ENCODE results near the gene MRPS17.
"Not testable (repeated sequence)": the region's sequence is repeated elsewhere in the genome, so short reads cannot be mapped to it uniquely, and the experiment has no call there.

The MRPS17 gene

DNA sequence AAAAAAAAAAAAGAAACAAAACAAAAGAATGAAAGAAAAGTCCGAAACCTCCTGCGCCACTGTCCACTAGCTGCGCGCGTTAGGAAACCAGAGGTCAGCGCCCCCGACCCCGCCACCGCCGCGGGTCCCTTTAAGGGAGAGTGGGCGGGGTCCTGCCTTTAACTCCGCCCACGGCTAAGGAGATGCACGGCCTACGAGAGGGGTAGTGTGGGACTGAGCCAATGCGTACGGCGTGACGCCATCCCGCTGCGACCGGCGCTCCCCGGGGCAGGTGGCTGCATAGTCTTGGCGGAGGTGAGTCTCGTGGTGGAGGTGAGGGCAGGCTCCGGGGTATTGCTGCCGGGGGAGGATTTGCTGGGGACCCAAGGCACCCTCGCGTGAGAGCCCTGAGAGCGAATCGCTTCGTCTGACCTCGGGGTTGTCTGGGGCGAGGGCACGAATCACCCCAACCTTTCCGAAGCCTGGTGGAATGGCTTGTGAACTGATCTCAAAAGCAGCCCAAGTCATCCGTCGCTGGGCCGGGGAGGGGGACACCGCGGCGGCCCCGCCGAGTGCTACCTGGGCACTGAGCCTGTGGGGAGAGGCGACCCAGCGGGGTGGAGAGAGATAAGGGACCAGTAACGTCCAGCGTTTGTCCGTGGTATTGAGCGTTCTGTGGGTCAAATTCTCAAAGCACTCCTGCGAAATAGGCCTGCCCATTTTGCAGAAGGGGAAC lies at the start of gene MRPS17:
TSS of gene MRPS17 (plus strand) at position 241 of the 715 bp plus-strand sequence. CDS start 1,319 bp downstream, outside the sequence.
- H3K9me3 ChIP-seq (ENCODE audit: control insufficient read depth, low read depth, low read length) = no peaks in the 10 kb centered on the region

DNA sequence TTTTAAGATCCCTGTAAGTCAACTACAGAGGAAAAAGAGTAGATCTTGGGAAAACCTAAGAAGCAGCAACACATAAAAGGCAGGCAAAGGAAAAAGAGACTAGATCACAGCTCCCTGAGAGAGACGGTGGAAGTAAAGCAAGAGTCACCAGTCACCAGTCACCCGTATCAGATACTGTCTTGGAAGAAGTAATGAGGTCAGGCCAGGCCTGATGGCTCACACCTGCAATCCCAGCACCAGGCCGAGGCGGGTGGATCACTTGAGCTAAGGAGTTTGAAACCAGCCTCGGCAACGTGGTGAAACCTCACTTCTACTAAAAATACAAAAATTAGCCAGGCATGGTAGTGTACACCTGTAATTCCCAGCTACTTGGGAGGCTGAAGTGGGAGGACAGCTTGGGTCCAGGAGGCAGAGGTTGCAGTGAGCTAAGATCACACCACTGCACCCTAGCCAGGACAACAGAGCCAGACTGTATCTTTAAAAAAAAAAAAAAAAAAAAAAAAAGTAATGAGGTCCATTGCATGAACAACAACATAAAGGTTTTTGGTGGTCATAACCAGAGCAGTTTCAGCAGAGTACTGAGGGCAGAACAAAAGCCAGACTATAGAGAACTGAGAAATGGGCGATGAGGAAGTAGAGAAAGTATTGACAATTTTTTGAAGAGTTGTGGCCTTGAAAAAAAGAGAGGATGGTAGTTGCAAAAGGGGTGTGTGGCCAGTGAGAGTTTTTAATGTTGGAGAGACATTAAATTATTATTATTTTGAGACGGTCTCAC lies 47.5 kb upstream of the MRPS17 start:
- no peak overlapping the region for H3K27ac ChIP-seq (ENCODE audit: low read length)
- peaks cover 8% of the 10 kb centered on the region for H3K4me1 ChIP-seq (ENCODE audit: control insufficient read depth, low read depth, low read length)
- no peak overlapping the region for H3K9ac ChIP-seq (ENCODE audit: low read length)
- peaks cover 2% of the 10 kb centered on the region for H3K9me3 ChIP-seq (ENCODE audit: control insufficient read depth, low read depth, low read length)
- H3K27me3 ChIP-seq (ENCODE audit: control insufficient read depth, insufficient read depth, low read length) = no peaks in the 10 kb centered on the region
- no peak overlapping the region for H3K4me3 ChIP-seq (ENCODE audit: low read length)
- H3K36me3 ChIP-seq (ENCODE audit: control insufficient read depth, low read depth, low read length) = no peaks in the 10 kb centered on the region

More for the DNA sequence above, at the start of gene MRPS17:
- Histone ChIP-seq H3K36me3 (ENCODE audit: control insufficient read depth, low read depth, low read length) (peaks cover 16% of the 10 kb centered on the region), H3K9ac (ENCODE audit: low read length) (peak within 1 kb of the TSS; percentile 94), H3K4me3 (ENCODE audit: low read length) (peak within 1 kb of the TSS; percentile 95), H3K4me1 (ENCODE audit: control insufficient read depth, low read depth, low read length) (no peaks in the 10 kb centered on the region), H3K27me3 (ENCODE audit: control insufficient read depth, insufficient read depth, low read length) (no peaks in the 10 kb centered on the region), H3K27ac (ENCODE audit: low read length) (peak within 1 kb of the TSS; percentile 66)

DNA sequence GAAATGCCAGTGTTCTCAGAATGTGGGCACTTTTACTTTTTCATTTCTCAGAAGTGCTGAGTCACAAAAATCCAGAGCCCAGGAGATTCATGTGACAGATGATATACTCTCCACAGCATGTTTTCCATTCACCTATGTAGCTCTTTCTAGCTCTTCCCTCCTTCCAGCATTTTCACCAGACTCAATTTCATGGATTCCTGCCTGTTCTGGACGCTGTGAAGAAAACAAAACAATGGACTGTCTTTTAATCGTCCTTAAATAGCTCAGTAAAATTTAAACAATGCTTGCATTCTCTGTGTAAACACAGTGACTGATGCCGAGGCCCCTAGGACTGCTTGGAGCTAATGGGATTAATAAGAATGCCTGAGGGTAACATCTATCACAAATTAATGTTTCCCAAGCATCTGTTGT lies 38.9 kb upstream of the MRPS17 start:
- H3K36me3 ChIP-seq (ENCODE audit: control insufficient read depth, low read depth, low read length) = no peaks in the 10 kb centered on the region

DNA sequence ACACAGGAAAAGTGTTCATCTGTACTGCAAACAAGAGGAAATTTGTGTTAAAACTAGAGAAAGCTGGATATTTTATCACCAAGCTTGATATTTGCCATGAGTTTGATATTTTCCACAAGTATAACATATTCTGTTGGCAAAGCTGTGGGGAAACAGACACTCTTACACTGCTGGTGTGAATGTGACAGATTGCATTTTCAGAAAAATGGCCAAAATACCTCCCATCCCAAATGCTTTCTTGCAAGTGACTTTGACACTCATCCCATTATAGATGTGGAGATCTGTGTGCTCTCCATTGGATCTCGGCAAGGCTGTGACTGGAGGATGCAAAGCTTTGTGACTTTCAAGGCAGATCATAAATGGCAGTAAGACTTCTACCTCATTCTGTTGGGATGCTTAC lies 33.9 kb upstream of the MRPS17 start:
- H3K9me3 ChIP-seq (ENCODE audit: control insufficient read depth, low read depth, low read length) = no peaks in the 10 kb centered on the region
- no peak overlapping the region for H3K4me3 ChIP-seq (ENCODE audit: low read length)
- no peaks in the 10 kb centered on the region for H3K27me3 ChIP-seq (ENCODE audit: control insufficient read depth, insufficient read depth, low read length)
- H3K4me1 ChIP-seq (ENCODE audit: control insufficient read depth, low read depth, low read length) = no peaks in the 10 kb centered on the region
- H3K36me3 ChIP-seq (ENCODE audit: control insufficient read depth, low read depth, low read length) = no peaks in the 10 kb centered on the region
- no peak overlapping the region for H3K9ac ChIP-seq (ENCODE audit: low read length)
- H3K27ac ChIP-seq (ENCODE audit: low read length) = no peak overlapping the region

More for the DNA sequence above, 38.9 kb upstream of the MRPS17 start:
- H3K9me3 ChIP-seq (ENCODE audit: control insufficient read depth, low read depth, low read length) = no peaks in the 10 kb centered on the region
- H3K27me3 ChIP-seq (ENCODE audit: control insufficient read depth, insufficient read depth, low read length) = no peaks in the 10 kb centered on the region
- H3K4me1 ChIP-seq (ENCODE audit: control insufficient read depth, low read depth, low read length) = no peaks in the 10 kb centered on the region
- no peak overlapping the region for H3K4me3 ChIP-seq (ENCODE audit: low read length)
- H3K9ac ChIP-seq (ENCODE audit: low read length) = no peak overlapping the region
- no peak overlapping the region for H3K27ac ChIP-seq (ENCODE audit: low read length)

DNA sequence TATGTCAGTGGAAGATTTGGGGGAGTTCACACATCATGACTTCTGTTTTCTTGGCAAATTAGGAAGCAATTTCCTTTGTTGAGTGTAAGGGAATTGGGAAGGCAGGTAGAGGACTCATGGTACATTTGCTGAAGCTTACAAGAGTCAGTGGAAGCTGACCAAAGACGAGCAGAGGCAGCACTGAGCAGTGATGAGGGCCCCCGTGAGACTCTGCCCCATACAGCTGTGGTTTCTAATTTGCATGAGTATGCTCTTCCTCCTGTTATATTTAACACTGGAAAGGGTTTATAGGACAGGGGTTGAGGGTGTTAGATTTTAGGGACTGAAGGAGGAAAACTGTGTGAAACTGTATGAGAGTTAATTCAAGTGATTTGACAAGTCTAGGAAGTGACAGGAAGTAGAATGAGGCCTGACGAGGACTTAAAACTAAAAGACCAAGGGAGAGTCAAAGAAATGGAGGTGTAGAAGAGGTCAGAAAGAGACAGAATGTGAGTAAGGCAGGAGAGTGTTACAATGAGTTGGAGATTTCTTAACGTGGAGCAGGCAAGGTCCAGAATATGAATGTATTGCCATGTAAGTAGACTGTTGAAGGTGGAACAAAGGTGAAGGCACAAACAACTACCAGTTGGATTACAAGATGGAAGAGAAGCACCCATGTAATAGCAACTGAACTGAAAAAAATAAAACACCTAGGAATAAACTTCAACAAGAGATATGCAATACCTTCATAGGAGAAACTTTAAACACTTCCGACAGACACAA lies 23.5 kb upstream of the MRPS17 start:
- Histone ChIP-seq H3K4me1 (ENCODE audit: control insufficient read depth, low read depth, low read length) (no peaks in the 10 kb centered on the region), H3K9ac (ENCODE audit: low read length) (no peak overlapping the region), H3K9me3 (ENCODE audit: control insufficient read depth, low read depth, low read length) (no peaks in the 10 kb centered on the region), H3K36me3 (ENCODE audit: control insufficient read depth, low read depth, low read length) (peaks cover 3% of the 10 kb centered on the region), H3K27me3 (ENCODE audit: control insufficient read depth, insufficient read depth, low read length) (no peaks in the 10 kb centered on the region), H3K27ac (ENCODE audit: low read length) (no peak overlapping the region), H3K4me3 (ENCODE audit: low read length) (no peak overlapping the region)

DNA sequence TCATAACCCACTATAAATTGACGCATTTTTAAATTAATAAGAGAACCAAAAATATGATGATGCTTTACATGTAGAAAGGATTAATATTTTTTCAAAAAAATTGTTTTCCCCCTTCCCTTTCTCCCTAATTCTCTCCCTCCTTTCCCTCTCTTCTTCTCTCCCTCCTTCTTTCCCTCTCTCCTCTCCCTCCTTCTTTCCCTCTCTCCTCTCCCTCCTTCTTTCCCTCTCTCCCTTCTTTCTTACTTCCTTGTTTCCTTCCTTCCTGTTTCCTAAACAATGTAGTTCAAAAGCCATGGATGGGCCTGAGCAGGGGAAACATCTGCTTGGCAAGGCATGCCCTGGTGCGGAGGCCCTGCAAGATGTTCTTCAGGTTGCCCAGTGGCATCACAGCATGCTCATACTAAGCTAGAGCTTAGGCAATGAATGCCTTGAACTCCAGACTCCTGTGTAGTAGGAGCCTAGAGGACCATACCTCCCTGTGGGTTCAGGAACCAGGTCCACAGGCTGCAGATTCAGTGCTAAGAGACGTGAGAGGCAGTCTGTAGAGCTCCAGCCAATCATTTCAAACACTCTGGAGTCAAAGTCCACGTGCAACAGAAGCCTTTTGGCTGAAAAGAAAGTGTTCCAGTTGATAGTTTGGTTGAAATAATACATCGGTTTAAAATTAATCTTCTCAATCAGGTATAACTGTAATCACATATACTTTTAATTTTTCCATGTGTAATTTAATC lies 20.1 kb upstream of the MRPS17 start:
- Histone ChIP-seq H3K9ac (ENCODE audit: low read length) (no peak overlapping the region), H3K36me3 (ENCODE audit: control insufficient read depth, low read depth, low read length) (no peaks in the 10 kb centered on the region)

DNA sequence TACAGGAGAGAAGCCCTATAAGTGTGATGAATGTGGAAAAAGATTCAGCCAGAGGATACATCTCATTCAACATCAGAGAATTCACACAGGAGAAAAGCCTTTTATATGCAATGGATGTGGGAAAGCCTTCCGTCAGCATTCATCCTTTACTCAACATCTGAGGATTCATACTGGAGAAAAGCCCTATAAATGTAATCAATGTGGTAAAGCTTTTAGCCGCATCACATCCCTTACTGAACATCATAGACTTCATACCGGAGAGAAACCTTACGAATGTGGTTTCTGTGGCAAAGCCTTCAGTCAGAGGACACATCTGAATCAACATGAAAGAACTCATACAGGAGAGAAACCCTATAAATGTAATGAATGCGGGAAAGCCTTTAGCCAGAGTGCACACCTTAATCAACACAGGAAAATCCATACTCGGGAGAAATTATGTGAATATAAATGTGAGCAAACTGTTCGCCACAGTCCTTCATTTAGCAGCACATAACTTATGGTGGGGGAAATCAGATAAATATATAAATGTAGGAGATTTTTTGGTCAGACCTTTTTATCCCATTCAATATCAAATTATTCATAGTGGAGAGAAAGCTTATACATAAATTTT lies 12.1 kb upstream of the MRPS17 start:
- H3K9ac ChIP-seq (ENCODE audit: low read length) = no peak overlapping the region
- no peaks in the 10 kb centered on the region for H3K36me3 ChIP-seq (ENCODE audit: control insufficient read depth, low read depth, low read length)
- H3K27ac ChIP-seq (ENCODE audit: low read length) = no peak overlapping the region
- H3K4me1 ChIP-seq (ENCODE audit: control insufficient read depth, low read depth, low read length) = no peaks in the 10 kb centered on the region
- no peak overlapping the region for H3K4me3 ChIP-seq (ENCODE audit: low read length)
- H3K9me3 ChIP-seq (ENCODE audit: control insufficient read depth, low read depth, low read length) = peaks cover 33% of the 10 kb centered on the region
- H3K27me3 ChIP-seq (ENCODE audit: control insufficient read depth, insufficient read depth, low read length) = no peaks in the 10 kb centered on the region

More for the DNA sequence above, 20.1 kb upstream of the MRPS17 start:
- Histone ChIP-seq H3K4me1 (ENCODE audit: control insufficient read depth, low read depth, low read length) (no peaks in the 10 kb centered on the region), H3K4me3 (ENCODE audit: low read length) (no peak overlapping the region), H3K9me3 (ENCODE audit: control insufficient read depth, low read depth, low read length) (peaks cover 4% of the 10 kb centered on the region), H3K27ac (ENCODE audit: low read length) (no peak overlapping the region), H3K27me3 (ENCODE audit: control insufficient read depth, insufficient read depth, low read length) (no peaks in the 10 kb centered on the region)

DNA sequence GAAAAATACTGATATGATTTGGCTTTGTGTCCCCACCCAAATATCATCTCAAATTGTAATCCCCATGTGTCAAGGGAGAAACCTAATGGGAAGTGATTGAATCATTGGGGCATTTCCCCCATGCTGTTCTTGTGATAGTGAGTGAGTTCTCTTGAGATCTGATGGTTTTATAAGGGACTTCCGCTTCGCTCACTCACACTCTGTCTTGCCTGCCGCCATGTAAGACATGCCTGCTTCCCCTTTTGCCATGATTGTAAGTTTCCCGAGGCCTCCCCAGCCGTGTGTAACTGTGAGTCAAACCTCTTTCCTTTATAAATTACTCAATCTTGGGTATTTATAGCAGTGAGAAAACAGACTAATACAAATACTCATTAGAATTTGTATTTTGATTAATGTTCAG lies 5.1 kb upstream of the MRPS17 start:
- Histone ChIP-seq H3K27me3 (ENCODE audit: control insufficient read depth, insufficient read depth, low read length) (no peaks in the 10 kb centered on the region), H3K4me1 (ENCODE audit: control insufficient read depth, low read depth, low read length) (no peaks in the 10 kb centered on the region), H3K36me3 (ENCODE audit: control insufficient read depth, low read depth, low read length) (no peaks in the 10 kb centered on the region), H3K9me3 (ENCODE audit: control insufficient read depth, low read depth, low read length) (peaks cover 4% of the 10 kb centered on the region), H3K9ac (ENCODE audit: low read length) (no peak overlapping the region), H3K27ac (ENCODE audit: low read length) (no peak overlapping the region), H3K4me3 (ENCODE audit: low read length) (no peak overlapping the region)

DNA sequence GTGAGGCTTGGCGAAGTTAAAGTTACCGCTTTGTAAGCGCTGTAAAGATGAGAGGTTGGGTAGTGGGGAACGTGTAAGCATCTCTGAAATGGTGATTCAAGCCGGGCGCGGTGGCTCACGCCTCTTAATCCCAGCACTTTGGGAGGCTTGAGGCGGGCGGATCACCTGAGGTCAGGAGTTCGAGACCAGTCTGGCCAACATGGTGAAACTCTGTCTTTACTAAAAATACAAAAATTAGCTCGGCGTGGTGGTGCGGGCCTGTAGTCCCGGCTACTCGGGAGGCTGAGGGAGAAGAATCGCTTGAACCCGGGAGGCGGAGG lies 635 bp downstream of the MRPS17 start:
- H3K27ac ChIP-seq (ENCODE audit: low read length) = peak overlapping the region; percentile 66
- peak overlapping the region; percentile 94 for H3K9ac ChIP-seq (ENCODE audit: low read length)
- H3K4me3 ChIP-seq (ENCODE audit: low read length) = peak overlapping the region; percentile 95
- H3K4me1 ChIP-seq (ENCODE audit: control insufficient read depth, low read depth, low read length); H3K9me3 ChIP-seq (ENCODE audit: control insufficient read depth, low read depth, low read length); H3K27me3 ChIP-seq (ENCODE audit: control insufficient read depth, insufficient read depth, low read length): not testable (repeated sequence)
- peaks cover 16% of the 10 kb centered on the region for H3K36me3 ChIP-seq (ENCODE audit: control insufficient read depth, low read depth, low read length)

DNA sequence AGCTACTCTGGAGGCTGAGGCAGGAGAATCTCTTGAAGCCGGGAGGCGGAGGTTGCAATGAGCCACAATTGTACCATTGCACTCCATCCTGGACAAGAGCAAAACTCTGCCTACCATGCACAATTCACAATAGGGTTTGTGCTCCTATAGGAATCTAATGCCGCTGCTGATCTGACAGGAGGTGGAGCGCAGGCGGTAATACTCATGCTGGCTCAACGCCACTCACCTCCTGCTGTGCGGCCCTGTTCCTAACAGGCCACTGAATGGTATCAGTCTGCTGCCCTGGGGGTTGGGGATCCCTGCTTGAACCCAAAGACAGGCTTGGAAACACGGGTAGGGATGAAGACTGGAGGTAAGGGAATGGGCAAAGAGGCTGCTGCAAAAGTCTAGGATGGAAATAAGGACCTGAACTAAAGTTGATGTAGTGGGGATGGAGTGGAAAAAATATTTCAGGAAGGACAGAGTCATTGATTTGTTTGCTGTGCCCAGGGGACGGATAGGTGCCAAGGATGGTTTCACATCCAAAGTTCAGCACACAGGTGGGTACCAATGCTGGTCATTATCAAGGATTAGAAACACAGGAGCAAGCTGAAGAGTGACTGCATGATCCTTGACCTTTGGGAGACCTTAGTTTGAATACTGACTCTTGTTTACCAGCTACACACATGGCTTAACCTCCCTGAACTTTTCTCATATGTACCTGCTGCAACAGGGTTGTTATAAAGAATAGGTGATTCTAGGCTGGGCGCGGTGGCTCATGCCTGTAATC lies 2.2 kb downstream of the MRPS17 start:
- H3K9me3 ChIP-seq (ENCODE audit: control insufficient read depth, low read depth, low read length) = no peaks in the 10 kb centered on the region
- peaks cover 16% of the 10 kb centered on the region for H3K36me3 ChIP-seq (ENCODE audit: control insufficient read depth, low read depth, low read length)
- H3K4me1 ChIP-seq (ENCODE audit: control insufficient read depth, low read depth, low read length) = no peaks in the 10 kb centered on the region
- no peak overlapping the region for H3K4me3 ChIP-seq (ENCODE audit: low read length)
- H3K27me3 ChIP-seq (ENCODE audit: control insufficient read depth, insufficient read depth, low read length) = no peaks in the 10 kb centered on the region
- H3K9ac ChIP-seq (ENCODE audit: low read length) = no peak overlapping the region
- H3K27ac ChIP-seq (ENCODE audit: low read length) = no peak overlapping the region
